Neural cell (in vitro differentiated cells): Measurements from ENCODE around the gene SULT1A2. TPM values are rescaled to one million over a fixed set of nuclear protein-coding genes. Genes with fewer than 3 reads are reported as not detected.
"Not testable (repeated sequence)": the region's sequence is repeated elsewhere in the genome, so short reads cannot be mapped to it uniquely, and the experiment has no call there.

ENCODE experiments used
- H2AFZ ChIP-seq: fragments of 200-600, 300-800 bp; sonication (generic), shearing (Covaris generic); 2 replicates; pipeline ENCODE4 v1.6.0; 2014; ENCODE audit warnings: low read depth, mild to moderate bottlenecking, antibody characterized with exemption, low read length, moderate library complexity
- H3F3A ChIP-seq: fragments of 200-600 bp; shearing (Covaris generic); 2 replicates; pipeline ENCODE4 v1.6.1; 2016; ENCODE audit warnings: mild to moderate bottlenecking, moderate library complexity, mixed read lengths, antibody characterized with exemption, low read length; ENCODE audit not compliant: insufficient read depth, poor library complexity, severe bottlenecking
- H3K27ac ChIP-seq: fragments of 200-600, 300-800 bp; sonication (generic), shearing (Covaris generic); 2 replicates; pipeline ENCODE4 v1.5.1; 2014; ENCODE audit warnings: mild to moderate bottlenecking, low read length, moderate library complexity
- H3K27me3 ChIP-seq: fragments of 300-800, 200-600 bp; sonication (generic), shearing (Covaris generic); 2 replicates; pipeline ENCODE4 v1.6.0; 2014; ENCODE audit warnings: mild to moderate bottlenecking, low read depth, low read length, moderate library complexity; ENCODE audit not compliant: insufficient read depth
- H3K36me3 ChIP-seq: fragments of 300-800, 200-600 bp; sonication (generic), shearing (Covaris generic); 2 replicates; pipeline ENCODE4 v1.5.1; 2014; ENCODE audit warnings: mild to moderate bottlenecking, antibody characterized with exemption, low read length, moderate library complexity; ENCODE audit not compliant: insufficient read depth
- H3K4me2 ChIP-seq: fragments of 300-800, 200-600 bp; sonication (generic), shearing (Covaris generic); 2 replicates; pipeline ENCODE4 v1.6.0; 2014; ENCODE audit warnings: mild to moderate bottlenecking, low read length
- H3K4me3 ChIP-seq: fragments of 300-800, 200-600 bp; sonication (generic), shearing (Covaris generic); 2 replicates; pipeline ENCODE4 v1.5.1; 2014; ENCODE audit warnings: mild to moderate bottlenecking, low read length, moderate library complexity
- H3K79me2 ChIP-seq: fragments of 200-600 bp; shearing (Covaris generic); replicated peaks from 2 replicates; pipeline ENCODE4 v1.6.0; 2014; ENCODE audit warnings: mild to moderate bottlenecking, low read length, moderate library complexity; ENCODE audit not compliant: insufficient read depth
- H3K9ac ChIP-seq: fragments of 300-800, 200-600 bp; sonication (generic), shearing (Covaris generic); 2 replicates; pipeline ENCODE4 v1.6.1; 2016; ENCODE audit warnings: mild to moderate bottlenecking, low read length, mixed read lengths
- H3K9me2 ChIP-seq: fragments of 200-600 bp; shearing (Covaris generic); 2 replicates; pipeline ENCODE4 v1.6.1; 2016; ENCODE audit warnings: mild to moderate bottlenecking, low read length, mixed read lengths; ENCODE audit not compliant: insufficient read depth
- H3K9me3 ChIP-seq: fragments of 200-600, 300-800 bp; sonication (generic), shearing (Covaris generic); 2 replicates; pipeline ENCODE4 v1.6.1; 2016; ENCODE audit warnings: mild to moderate bottlenecking, mixed run types, low read length, moderate library complexity, mixed read lengths
- H4K20me1 ChIP-seq: fragments of 200-600 bp; shearing (Covaris generic); 2 replicates; pipeline ENCODE4 v1.6.1; 2016; ENCODE audit warnings: mild to moderate bottlenecking, mixed run types; ENCODE audit not compliant: insufficient read depth
- EP300 ChIP-seq: fragments of 450-650 bp; conservative IDR thresholded peaks from 2 replicates; pipeline ENCODE4 v1.6.1; 2014; ENCODE audit warnings: antibody characterized with exemption, mild to moderate bottlenecking, moderate library complexity; ENCODE audit not compliant: poor library complexity, severe bottlenecking
- EZH2 ChIP-seq: fragments of 200-600, 300-800 bp; shearing (Covaris generic), sonication (generic); IDR thresholded peaks from 2 replicates; pipeline ENCODE4 v1.6.1; 2014; ENCODE audit warnings: antibody characterized with exemption, low read length, borderline replicate concordance, mild to moderate bottlenecking; ENCODE audit not compliant: insufficient read depth, poor library complexity, severe bottlenecking
- MXI1 ChIP-seq: fragments of 450-650 bp; conservative IDR thresholded peaks from 2 replicates; pipeline ENCODE4 v1.6.1; 2014; ENCODE audit warnings: antibody characterized with exemption, mild to moderate bottlenecking; ENCODE audit not compliant: poor library complexity, severe bottlenecking
- POLR2AphosphoS5 ChIP-seq: IDR thresholded peaks from 2 replicates; pipeline ENCODE4 v1.6.1; 2012
- REST ChIP-seq: IDR thresholded peaks from 2 replicates; pipeline ENCODE4 v1.6.1; 2012; ENCODE audit warnings: borderline replicate concordance
- TAF1 ChIP-seq: IDR thresholded peaks from 2 replicates; pipeline ENCODE4 v1.6.1; 2012; ENCODE audit warnings: low read depth
- polyA minus RNA-seq: library from RNA; depleted of rRNA, polyadenylated mRNA; stranded (reverse); fragments of >200 nt; gene quantifications from 2 replicates; pipeline ENCODE4 v1.2.3, GENCODE V29; 2014
- polyA plus RNA-seq: library from polyadenylated mRNA; depleted of rRNA; stranded (reverse); fragments of >200 nt; gene quantifications from 2 replicates; pipeline ENCODE4 v1.2.3, GENCODE V29; 2014

SULT1A2 gene
- polyA plus RNA-seq (not detected in 2 replicates), polyA minus RNA-seq (not detected in 2 replicates)

- Histone ChIP-seq H2AFZ (no peak within 1 kb of the TSS), H3F3A (no peaks in the 10 kb centered on the region), H3K36me3 (no peaks in the 10 kb centered on the region), H3K27me3 (no peaks in the 10 kb centered on the region), H3K4me3 (no peak within 1 kb of the TSS), H3K9me3 (no peaks in the 10 kb centered on the region), H3K9ac (no peak within 1 kb of the TSS), H3K27ac (no peak within 1 kb of the TSS), H3K9me2 (no peaks in the 10 kb centered on the region), H3K4me2 (no peak within 1 kb of the TSS), H3K79me2 (no peaks in the 10 kb centered on the region), H4K20me1 (no peaks in the 10 kb centered on the region)
- TF ChIP-seq TAF1 (no peak), EP300 (no peak), REST (no peak), POLR2AphosphoS5 (no peak), MXI1 (no peak), EZH2 (no peak)
Observed at GRCh38 chr16:28596840-28597691, at the start of gene SULT1A2. SULT1A2 (minus strand) TSS chr16:28597050; CDS start chr16:28595930, 1,120 bp downstream.

GRCh38 chr16:28639959-28640358 is 43.1 kb upstream of the SULT1A2 start:
- not testable (repeated sequence) for H4K20me1 ChIP-seq, H2AFZ ChIP-seq, H3K4me2 ChIP-seq, H3K27me3 ChIP-seq, H3K79me2 ChIP-seq, H3K9me3 ChIP-seq, H3F3A ChIP-seq, H3K9me2 ChIP-seq, H3K27ac ChIP-seq, H3K36me3 ChIP-seq, H3K4me3 ChIP-seq, H3K9ac ChIP-seq

- H3K4me2 ChIP-seq, H3K4me3 ChIP-seq, H3K36me3 ChIP-seq, H3K9me3 ChIP-seq, H4K20me1 ChIP-seq, H3K9me2 ChIP-seq, H3K27me3 ChIP-seq, H3K79me2 ChIP-seq, H3K27ac ChIP-seq, H3F3A ChIP-seq, H2AFZ ChIP-seq, H3K9ac ChIP-seq: not testable (repeated sequence)
Observed at GRCh38 chr16:28638359-28638758, 41.5 kb upstream of the SULT1A2 start.

GRCh38 chr16:28637765-28638164 is 40.9 kb upstream of the SULT1A2 start, which contains the start of gene NPIPB8:
NPIPB8 (plus strand) TSS chr16:28638065; CDS start chr16:28638361, 296 bp downstream.
- not testable (repeated sequence) for H3K36me3 ChIP-seq, H3K9me2 ChIP-seq, H3K79me2 ChIP-seq, H3K4me2 ChIP-seq, H3K4me3 ChIP-seq, H2AFZ ChIP-seq, H3K9me3 ChIP-seq, H4K20me1 ChIP-seq, H3F3A ChIP-seq, H3K27ac ChIP-seq, H3K27me3 ChIP-seq, H3K9ac ChIP-seq

- H3K9me3 ChIP-seq, H3F3A ChIP-seq, H3K4me2 ChIP-seq: not testable (repeated sequence)
Observed at GRCh38 chr16:28636093-28636823, 39.4 kb upstream of the SULT1A2 start.

GRCh38 chr16:28630905-28631304 is 34.1 kb upstream of the SULT1A2 start:
- H3K9me3 ChIP-seq, H2AFZ ChIP-seq, H4K20me1 ChIP-seq, H3K79me2 ChIP-seq, H3K27ac ChIP-seq, H3K36me3 ChIP-seq, H3K4me3 ChIP-seq, H3K27me3 ChIP-seq, H3K9ac ChIP-seq, H3K9me2 ChIP-seq, H3F3A ChIP-seq, H3K4me2 ChIP-seq: not testable (repeated sequence)

More at GRCh38 chr16:28636093-28636823, 39.4 kb upstream of the SULT1A2 start:
- H3K27ac ChIP-seq, H3K4me3 ChIP-seq, H3K9me2 ChIP-seq, H3K36me3 ChIP-seq, H4K20me1 ChIP-seq, H3K79me2 ChIP-seq, H2AFZ ChIP-seq, H3K27me3 ChIP-seq, H3K9ac ChIP-seq: not testable (repeated sequence)
